ENCODE results near the gene SENP1. TPM values are rescaled to one million over a fixed set of nuclear protein-coding genes. Genes with fewer than 3 reads are reported as not detected.

Gene SENP1
- total and polyA plus RNA-seq, 8 donors: 13.3 to 28.0 (median 24.6) TPM

- H3K4me3 ChIP-seq: no peak overlapping the region
- no peaks in the 10 kb centered on the region for H3K27me3 ChIP-seq
- DNase-seq: no peak
- no peak overlapping the region for H3K27ac ChIP-seq
- H3K36me3 ChIP-seq: no peaks in the 10 kb centered on the region
- H3K4me1 ChIP-seq: no peaks in the 10 kb centered on the region
- TF ChIP-seq, protein P1, sequence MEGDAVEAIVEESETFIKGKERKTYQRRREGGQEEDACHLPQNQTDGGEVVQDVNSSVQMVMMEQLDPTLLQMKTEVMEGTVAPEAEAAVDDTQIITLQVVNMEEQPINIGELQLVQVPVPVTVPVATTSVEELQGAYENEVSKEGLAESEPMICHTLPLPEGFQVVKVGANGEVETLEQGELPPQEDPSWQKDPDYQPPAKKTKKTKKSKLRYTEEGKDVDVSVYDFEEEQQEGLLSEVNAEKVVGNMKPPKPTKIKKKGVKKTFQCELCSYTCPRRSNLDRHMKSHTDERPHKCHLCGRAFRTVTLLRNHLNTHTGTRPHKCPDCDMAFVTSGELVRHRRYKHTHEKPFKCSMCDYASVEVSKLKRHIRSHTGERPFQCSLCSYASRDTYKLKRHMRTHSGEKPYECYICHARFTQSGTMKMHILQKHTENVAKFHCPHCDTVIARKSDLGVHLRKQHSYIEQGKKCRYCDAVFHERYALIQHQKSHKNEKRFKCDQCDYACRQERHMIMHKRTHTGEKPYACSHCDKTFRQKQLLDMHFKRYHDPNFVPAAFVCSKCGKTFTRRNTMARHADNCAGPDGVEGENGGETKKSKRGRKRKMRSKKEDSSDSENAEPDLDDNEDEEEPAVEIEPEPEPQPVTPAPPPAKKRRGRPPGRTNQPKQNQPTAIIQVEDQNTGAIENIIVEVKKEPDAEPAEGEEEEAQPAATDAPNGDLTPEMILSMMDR (IDR thresholded peaks at IDR 0.05): no peak
- ATAC-seq: no peak
- intact Hi-C loops (cut with DNase I): no loop called here
- no peaks in the 10 kb centered on the region for H3K9me3 ChIP-seq
Observed at GRCh38 chr12:48029491-48030172, 76.2 kb downstream of the SENP1 start.

GRCh38 chr12:48028541-48029431 lies 77.1 kb downstream of the SENP1 start:
- no peak for DNase-seq
- H3K27ac ChIP-seq: no peak overlapping the region

DNA sequence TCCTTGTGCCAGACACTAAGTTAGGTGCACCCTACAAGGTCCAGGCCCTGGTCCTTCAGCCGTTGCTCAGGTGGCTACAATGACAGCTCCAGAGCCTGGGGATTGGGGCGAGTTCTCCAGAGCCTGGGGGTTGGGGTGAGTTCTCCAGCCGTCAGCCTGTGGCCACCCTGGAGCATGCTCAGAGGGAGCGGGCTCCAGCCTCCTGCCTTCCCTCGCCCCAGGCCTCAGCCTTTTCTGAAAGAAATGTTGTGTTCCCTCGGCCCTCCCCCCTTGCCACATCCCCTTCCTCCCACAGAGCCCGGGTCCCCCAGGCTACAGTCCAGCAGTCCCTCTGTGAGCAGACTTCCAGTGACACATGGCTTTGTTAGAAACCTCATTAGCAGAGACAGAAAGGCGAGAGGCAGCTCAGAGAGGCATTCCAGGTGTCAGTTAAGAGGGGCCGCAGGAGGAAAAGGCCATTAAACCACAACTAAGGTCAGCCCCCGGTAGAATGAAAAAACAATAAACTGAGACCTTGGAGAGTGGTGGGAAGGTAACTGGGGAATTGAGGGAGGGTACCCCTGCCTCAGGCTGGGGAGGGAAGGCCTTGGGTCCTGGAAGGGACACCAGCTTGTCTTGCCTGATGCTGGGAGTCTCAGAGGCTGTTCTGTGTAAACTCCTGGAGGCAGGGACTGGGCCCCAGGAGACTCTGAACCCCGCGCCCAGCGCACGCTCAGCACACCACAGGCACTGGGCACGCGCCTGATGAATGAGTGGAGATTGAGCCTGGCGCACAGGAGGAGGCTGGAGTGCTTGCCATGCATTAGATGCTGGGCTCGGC lies 78.5 kb downstream of the SENP1 start:
- no peaks in the 10 kb centered on the region for H3K9me3 ChIP-seq
- TF ChIP-seq, protein P1 (IDR thresholded peaks at IDR 0.05): no peak
- no peak for DNase-seq
- peaks cover 0 to 4% of the 10 kb centered on the region in 2 donors for H3K27me3 ChIP-seq
- no peaks in the 10 kb centered on the region for H3K4me1 ChIP-seq
- no peak for ATAC-seq
- H3K36me3 ChIP-seq: no peaks in the 10 kb centered on the region
- H3K4me3 ChIP-seq: no peak overlapping the region
- H3K27ac ChIP-seq: no peak overlapping the region
- intact Hi-C loops (cut with DNase I): no loop called here

More at GRCh38 chr12:48028541-48029431, 77.1 kb downstream of the SENP1 start:
- no peaks in the 10 kb centered on the region for H3K36me3 ChIP-seq
- no peaks in the 10 kb centered on the region for H3K4me1 ChIP-seq
- TF ChIP-seq, protein P1 (IDR thresholded peaks at IDR 0.05): no peak
- H3K4me3 ChIP-seq: no peak overlapping the region
- no peak for ATAC-seq
- intact Hi-C loops (cut with DNase I): no loop called here
- H3K27me3 ChIP-seq: no peaks in the 10 kb centered on the region
- no peaks in the 10 kb centered on the region for H3K9me3 ChIP-seq

DNA sequence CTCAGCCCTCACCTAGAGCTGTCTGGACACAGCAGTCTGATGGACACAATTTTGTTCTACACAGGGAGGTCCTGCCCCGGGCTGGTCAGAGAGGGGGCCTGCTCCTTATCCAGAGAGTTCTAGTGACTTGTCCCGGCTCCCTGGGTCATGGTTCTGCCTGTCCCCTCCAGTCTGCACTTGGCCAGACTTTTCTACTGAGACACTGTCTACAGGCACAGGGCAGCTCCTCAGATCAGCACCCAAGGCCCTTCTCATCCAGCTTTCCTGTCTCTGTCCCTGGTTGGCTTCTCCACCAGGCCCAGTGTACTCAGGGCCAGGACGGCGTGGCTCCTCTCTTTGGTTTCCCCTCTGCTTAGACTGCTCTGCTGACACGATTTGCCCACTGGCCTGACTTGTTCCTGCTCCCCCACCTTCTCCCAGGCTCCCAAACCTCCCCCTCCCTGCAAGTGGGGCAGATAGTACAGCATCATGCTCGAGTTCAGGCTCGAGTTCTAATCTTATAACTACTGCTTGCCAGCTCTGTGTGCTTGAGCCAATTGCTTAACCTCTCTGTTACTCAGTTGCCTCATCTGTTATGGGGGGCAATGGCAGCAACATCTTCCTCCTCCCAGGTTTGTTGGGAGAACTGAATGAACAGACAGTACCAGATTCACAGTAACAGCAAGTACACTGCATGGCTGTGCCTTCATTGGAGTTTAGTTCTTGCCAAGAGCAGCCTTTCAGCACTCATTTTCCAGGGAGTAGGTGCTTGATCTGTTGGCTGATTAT lies 79.6 kb downstream of the SENP1 start:
- peaks cover 0 to 4% of the 10 kb centered on the region in 2 donors for H3K27me3 ChIP-seq
- no peak overlapping the region for H3K27ac ChIP-seq
- ATAC-seq (no peak), DNase-seq (no peak)
- intact Hi-C loops (cut with DNase I): no loop called here
- no peaks in the 10 kb centered on the region for H3K9me3 ChIP-seq
- H3K36me3 ChIP-seq: no peaks in the 10 kb centered on the region
- no peak overlapping the region for H3K4me3 ChIP-seq
- no peaks in the 10 kb centered on the region for H3K4me1 ChIP-seq
- TF ChIP-seq, protein P1 (IDR thresholded peaks at IDR 0.05): no peak
